GM19324 (cell line): ENCODE measurements around the gene GTF2IRD1.

ENCODE experiments used
- ATAC-seq: cut with Tn5 transposase; IDR thresholded peaks from one replicate; pipeline ENCODE4 v1.9.1; 2021; ENCODE audit warnings: mild to moderate bottlenecking, moderate library complexity; ENCODE audit not compliant: unreplicated experiment, low FRiP score

GTF2IRD1 gene

DNA sequence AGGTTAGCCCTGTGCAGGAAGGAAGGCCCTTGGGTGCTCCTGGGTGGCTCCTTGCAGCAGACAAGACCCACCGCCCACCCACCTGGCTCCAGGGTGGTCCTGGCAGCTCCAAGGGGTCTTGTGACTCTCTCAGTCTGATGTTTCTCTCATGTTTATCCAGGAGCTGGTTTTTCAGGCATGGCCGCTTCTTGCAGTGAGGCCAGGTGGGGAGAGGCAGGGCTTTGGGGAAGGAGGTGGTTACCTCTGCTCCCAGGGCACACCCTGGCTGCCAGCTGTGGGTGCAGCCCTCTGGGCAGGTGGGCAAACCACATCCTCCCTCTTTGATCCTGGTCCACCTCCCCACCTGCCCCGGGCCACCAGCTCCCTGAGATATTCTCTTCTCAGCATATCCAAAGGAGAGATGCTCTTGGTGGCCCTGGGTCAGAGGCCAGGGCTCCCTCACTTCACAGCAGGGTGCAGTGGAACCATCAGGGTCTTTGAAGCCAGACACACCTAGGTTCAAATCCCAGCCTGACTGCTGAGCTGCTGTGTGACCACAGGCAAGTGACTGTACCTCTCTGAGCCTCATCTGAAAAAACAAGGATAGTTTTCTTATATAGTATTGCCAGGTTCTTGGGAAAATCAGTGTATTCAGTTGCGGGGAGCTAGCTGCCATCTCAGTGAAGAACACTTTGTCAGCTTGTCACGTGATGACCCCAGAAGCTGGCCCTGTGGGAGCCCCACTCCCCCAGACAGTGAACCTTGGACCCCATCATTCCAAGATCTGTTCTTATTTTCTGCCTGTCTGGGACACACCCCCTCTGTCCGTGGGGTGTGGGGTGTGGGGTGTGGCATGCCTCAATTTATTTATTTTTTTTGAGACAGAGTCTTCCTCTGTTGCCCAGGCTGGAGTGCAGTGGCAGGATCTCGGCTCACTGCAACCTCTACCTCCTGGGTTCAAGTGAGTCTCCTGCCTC lies 11.5 kb downstream of the GTF2IRD1 start:
- no peak for ATAC-seq

DNA sequence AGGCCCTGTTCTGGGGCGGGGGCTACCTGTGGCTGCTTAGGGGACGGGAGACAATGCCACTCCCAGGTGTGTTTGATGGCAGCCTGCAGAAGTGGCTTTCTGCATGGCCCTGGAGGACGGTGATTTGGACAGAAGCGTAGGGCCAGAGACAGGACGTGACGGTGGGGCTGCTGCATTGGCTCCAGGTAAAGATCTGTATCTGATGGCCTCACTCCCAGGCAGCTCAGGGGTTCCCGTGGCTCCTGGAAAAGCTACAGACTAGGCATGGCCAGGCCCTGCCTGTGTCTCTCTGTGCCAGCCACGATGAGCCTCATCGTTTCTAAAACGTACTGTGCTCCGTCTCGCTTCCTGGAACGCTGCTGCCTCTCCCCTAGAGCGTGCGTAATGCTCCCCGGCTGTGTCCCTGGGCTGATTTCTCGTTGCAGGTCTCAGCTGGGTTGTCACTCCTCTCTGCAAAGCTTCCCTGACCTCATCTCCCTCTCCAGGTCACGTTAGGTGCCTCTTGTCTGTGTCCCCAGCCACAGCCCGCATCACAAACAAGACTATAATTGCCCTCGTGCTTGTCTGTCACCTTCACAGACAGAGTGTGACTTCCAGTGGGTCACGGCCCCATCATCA lies 12.6 kb downstream of the GTF2IRD1 start:
- no peak for ATAC-seq

DNA sequence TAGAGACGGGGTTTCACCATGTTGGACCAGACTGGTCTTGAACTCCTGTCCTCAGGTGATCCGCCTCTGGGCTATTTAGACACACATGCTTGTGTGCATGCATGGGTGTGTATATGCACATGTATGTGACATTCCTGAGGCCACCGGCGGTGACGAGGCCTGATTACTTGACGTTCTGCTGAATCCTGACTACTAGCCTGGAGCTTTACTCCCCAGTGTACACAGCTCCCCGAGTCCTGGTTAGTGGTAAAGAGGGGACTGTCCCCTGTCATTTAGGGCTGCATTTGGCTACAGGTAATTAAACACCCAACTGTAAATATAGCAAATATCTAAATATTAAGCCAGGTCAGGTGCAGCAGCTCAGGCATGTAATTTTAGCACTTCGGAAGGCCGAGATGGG lies 14.2 kb downstream of the GTF2IRD1 start:
- ATAC-seq = no peak

- no peak for ATAC-seq
These were observed 16.8 kb downstream of the GTF2IRD1 start for GRCh38 chr7:74470504-74470903.

GRCh38 chr7:74473116-74473515 lies 19.4 kb downstream of the GTF2IRD1 start:
- ATAC-seq = no peak

DNA sequence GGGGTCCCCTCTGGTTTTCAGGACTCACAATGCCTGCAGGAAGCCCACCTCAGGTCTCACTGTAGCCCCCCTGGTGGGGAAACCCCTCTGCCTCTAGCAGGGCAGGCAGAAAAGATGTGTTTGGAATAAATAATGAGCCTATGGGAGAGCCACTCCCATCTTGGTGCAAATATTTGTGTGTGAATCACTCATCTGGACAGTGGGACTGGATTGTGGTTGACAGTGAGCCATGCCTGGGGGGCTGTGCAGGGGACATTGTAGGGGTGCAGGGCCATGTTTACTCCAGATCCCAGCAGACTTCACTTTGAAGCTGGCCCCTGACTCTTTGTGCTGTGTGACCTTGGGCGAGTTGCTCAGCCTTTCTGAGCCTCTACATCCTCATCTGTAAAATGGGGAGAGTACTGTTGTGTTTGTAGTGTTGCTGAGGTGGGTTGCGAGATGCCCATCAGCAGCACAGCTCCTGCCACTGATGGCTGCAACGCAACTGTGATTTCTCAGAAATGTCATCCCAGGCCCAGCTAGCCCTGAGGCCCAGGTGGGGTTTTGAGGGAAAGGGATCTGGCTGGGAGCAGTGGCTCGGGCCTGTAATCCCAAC lies 20.7 kb downstream of the GTF2IRD1 start:
- ATAC-seq = no peak

DNA sequence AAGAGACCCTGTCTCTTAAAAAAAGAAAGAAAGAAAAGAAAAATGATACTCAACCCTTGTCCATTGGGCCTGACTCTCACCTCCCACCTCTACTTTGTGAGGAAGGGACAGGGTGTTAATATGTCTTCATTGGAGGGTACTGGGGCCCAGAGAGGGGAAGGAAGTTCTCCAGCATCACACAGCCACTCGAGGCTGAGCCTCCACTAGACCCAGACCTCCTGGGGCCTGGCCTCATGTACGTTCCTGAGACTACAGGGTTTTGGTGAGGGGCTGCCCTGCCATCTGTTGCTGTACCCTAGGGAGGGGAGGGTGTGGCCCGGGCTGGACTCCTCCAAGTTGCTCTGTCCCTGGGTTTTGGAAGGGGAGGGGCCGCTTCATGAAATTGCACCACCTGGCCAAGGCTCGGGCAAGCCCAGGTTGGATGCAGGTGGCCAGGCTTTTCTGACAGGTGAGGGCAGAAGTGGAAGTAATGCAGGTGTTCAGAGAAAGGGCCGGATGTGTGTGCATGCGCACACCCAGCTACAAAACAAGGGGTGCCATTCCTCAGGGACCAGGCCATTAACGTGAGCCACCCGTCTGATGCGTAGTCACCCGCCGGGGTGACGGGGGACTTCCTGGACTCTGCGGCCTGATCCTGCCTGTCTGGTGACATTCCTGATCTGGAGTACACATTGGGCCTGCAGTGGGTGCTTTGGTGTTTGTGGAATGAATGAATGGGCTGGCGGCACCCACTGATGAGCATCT lies 21.7 kb downstream of the GTF2IRD1 start:
- no peak for ATAC-seq

- ATAC-seq = no peak
These were observed 22.3 kb downstream of the GTF2IRD1 start for GRCh38 chr7:74475987-74476350.

DNA sequence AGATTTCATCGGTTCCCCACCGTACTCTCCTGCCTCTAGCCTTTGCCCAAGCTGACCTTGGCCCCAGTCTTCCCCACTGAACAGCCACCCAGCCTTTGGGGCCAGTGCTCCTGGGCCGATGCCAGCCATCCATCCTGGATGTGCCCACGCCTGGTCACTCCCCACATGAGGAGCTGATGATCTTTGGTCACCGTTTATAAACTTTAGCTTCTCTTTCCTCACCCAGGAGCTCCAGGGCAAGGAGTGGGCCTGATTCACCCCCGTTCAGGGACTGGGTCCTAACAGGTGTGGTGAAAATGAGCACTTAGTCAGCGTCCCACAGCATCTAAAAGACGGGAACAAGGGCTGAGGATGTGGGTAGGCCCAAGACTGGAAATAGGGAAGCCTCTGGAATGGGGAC lies 22.9 kb downstream of the GTF2IRD1 start:
- no peak for ATAC-seq

- ATAC-seq = no peak
These were observed 25.0 kb downstream of the GTF2IRD1 start for GRCh38 chr7:74478671-74479065.

DNA sequence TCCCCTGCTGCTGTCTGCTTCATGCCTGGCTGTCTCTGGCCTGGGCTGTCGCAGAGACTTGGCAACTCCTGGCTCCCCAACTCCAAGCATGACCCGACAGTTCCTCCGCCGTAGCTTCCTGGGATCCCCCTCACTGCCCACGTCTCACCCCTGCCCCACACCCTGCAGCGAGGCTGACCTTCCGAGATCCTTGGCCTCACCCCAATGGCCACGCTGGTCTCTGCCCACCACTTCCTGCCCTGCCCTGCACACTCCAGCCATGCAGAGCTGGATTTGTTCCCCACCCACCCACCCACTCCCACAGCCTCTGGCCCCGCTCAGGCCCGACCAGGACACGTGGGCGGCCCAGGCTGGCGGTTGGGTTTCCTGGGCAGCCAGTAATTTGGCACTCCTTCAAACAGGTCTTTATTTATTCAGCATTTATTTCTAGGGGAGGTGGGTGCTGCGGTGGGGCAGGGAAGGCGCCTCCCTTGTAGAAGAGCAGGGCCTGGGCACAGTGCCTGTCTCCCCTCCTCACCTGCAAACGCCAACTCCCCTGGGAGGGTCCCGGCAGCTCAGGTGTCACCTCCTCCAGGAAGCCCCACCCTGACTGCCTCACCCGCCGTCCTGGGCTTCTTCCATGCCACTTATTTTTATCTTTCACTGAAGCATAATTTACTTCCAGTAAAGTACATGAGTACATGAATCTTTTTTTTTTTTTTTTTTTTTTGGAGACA lies 25.5 kb downstream of the GTF2IRD1 start:
- no peak for ATAC-seq

DNA sequence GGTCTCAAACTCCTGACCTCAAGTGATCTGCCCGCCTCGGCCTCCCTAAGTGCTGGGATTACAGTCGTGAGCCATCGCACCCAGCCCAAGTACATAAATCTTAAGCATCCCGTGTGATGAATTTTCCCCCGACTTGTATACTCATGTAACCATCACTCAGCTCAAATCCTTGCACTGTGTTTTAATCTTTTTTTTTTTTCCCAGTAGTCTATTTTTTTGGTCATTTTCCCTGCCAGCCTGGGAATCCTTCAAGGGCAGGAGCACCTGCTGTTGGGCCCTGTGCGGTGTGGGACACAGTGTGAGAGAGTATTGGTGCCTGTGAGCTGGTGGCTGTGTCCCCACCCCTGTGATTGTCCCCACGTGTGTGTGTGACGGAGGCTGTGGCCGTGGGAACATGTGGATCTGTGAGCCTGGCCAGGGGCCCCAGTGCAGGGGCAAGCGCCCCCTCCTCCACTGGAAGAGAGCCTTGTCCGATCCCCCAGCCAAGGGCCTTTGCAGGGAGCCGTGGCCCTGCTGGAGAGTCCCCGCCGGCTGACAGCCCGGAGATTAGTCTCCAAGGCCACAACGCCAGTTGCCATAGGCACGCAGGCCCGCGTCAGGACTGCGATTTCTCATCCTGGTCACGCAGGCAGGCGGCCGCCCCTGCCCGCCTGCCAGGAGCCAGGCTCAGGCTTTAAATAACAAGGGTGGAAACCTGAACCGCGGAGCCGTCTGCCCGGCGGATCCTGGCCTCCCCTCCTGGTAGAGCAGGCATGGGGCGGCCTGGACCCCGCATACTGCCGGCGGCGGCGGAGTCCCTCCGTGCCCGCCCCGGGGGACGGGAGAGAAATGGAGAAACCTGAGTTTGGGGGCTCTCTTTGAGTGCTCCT lies 26.5 kb downstream of the GTF2IRD1 start:
- ATAC-seq = no peak

DNA sequence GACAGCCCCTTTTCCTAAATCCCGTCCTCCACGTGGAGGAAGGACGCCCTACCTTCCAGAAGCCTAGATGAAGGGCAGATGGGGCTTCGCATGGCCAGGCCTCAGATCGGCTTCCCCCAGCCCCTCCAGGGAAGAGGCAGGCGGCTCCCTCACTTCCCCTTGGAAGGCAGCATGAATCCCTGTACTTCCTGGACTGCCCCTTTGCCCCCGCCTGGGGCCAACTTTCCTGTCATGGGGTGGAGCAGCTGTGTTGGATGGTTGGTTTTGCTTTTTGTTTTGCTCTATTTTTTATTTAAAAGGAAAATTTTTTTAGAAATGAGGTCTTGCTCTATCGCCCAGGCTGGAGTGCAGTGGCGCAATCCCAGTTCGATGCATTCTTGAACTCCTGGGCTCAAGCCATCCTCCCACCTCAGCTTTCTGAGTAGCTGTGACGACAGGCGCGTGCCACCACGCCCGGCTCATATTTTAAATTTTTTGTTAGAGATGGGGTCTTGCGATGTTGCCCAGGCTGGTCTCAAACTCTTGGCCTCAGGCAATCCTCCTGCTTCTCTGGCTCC lies 27.2 kb downstream of the GTF2IRD1 start:
- ATAC-seq = no peak

- ATAC-seq = no peak
These were observed 27.9 kb downstream of the GTF2IRD1 start for GRCh38 chr7:74481458-74482196.

DNA sequence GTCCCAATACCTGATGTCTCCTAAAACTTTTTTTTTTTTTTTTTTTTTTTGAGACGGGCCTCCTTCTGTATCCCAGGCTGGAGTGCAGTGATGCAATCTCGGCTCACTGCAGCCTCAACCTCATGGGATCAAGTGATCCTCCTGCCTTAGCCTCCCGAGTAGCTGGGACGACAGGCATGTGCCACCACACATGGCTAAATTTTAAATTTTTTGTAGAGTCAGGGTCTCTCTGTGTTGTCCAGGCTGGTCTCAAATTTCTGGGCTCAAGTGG lies 28.4 kb downstream of the GTF2IRD1 start:
- no peak for ATAC-seq

DNA sequence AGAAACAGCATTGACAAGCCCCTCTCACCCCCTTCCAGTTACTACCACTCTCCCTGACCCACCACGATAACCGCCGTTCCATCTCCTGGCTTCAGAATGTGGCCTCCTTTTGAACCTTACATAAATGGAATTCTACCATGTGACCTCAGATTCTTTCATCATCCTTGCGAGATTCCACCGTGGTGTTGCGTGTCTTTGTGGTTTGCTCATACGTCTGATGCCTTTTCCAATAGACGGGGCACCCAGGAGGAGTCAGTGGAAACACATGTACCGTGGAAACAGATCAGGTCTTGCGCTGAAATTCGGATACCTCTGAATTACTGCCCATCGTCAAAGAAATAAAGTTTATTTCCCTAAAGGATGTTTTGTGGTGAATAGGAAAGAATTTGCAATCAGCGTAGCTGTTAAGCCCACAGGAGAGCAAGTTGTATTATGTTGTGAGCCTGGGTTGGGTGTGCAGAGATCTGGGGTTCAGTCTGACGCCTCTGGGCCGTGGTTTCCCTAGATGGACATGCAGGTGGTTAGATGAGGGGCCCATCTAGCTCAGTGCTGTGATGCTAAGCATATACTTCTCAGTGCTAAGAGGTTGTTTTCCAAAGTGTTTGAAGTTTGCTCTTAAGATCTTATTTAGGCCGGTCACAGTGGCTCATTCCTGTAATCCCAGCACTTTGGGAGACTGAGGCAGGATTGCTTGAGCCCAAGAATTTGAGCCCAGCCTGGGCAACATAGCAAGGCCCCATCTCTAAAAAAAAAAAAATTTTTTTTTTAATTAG lies 29.1 kb downstream of the GTF2IRD1 start:
- ATAC-seq = no peak

- ATAC-seq = no peak
These were observed 30.0 kb downstream of the GTF2IRD1 start for GRCh38 chr7:74483402-74484336.
